ENCODE results near the gene HACD3.

The HACD3 gene

GRCh38 chr15:65576664-65577063 lies 46.4 kb downstream of the HACD3 start:
- DNase-seq: no peak
- POLR2A ChIA-PET: no interaction called here

DNA sequence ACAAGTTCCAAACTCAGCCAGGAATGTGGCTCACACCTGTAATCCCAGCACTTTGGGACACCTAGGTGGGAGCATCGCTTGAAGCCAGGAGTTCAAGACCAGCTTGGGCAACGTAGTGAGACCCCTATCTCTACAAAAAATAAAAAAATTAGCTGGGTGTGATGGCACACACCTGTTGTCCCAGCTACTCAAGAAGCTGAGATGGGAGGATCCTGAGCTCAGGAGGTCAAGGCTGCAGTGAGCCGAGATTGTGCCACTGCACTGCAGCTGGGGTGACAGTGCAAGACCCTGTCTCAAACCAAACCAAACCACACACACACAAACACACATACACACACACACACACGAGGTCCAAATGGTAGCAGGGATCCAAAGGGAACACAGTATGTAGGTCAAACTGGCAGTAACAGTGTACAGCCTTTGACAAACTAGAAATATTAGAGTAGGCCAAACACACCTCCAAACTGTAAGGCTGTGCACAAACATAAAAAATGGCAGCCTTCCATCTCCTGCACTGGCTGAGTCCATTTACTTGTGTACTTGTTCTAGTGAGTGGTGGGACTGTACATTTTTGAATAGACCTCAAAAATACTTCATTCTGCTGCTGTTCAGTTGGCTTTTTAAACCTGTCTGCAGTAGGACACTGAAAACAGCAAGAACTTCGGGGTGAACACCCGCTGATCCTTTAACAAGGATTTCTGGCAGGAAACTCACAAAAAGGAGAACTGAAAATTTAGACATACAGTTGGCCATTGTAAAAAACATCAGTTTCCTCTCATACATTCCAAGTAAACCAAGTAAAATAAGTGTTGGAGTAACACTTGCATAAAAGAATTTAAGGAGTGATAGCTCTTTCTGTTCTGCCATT lies 47.1 kb downstream of the HACD3 start:
- Histone ChIP-seq H3K4me1 (ENCODE audit: control extremely low read depth in 1 of 4, control insufficient read depth in 4 of 4, insufficient read depth in 4 of 4, low read length in 3 of 4) (peaks cover 14 to 32% (median 28%) of the 10 kb centered on the region in 4 experiments), H3K36me3 (ENCODE audit: control insufficient read depth in 4 of 4, insufficient read depth in 4 of 4, low read length in 3 of 4) (peaks cover 15 to 67% (median 23%) of the 10 kb centered on the region in 4 experiments), H3K4me3 (ENCODE audit: control insufficient read depth in 1 of 7, extremely low read depth in 1 of 7, insufficient read depth in 4 of 7, low read depth in 2 of 7, low read length in 6 of 7) (peak overlapping the region in 1 of 7 experiments; percentile 10), H3K27ac (ENCODE audit: insufficient read depth in 1 of 2, low read depth in 1 of 2, low read length in 2 of 2, poor library complexity in 1 of 2, severe bottlenecking in 2 of 2) (peak overlapping the region in 1 of 2 experiments; percentile 5), H3K9me3 (ENCODE audit: control extremely low read depth in 1 of 5, control insufficient read depth in 4 of 5, insufficient read depth in 2 of 5, low read depth in 1 of 5, low read length in 4 of 5) (no peaks in the 10 kb centered on the region), H3K27me3 (replicated peaks in 2 of 5; ENCODE audit: control insufficient read depth in 4 of 5, insufficient read depth in 5 of 5, low read length in 4 of 5) (no peaks in the 10 kb centered on the region)
- POLR2A ChIA-PET: no interaction called here
- CTCF ChIA-PET: interaction anchor here (0.8 to 1.3 kb wide), 3 partner anchors 14 to 22 kb away, joined by 3 to 4 read pairs (median 3); no protein-coding TSS in a partner anchor
- peak in 2 of 3 donors; percentile 21 to 34 for DNase-seq
- WGBS (ENCODE audit: insufficient coverage): 90% methylated on average over 1 of the region's 6 CpGs

More at GRCh38 chr15:65576664-65577063, 46.4 kb downstream of the HACD3 start:
- WGBS (ENCODE audit: insufficient coverage): no CpG with 5 or more reads among the region's 1 CpG
- Histone ChIP-seq H3K9me3 (ENCODE audit: control extremely low read depth in 1 of 5, control insufficient read depth in 4 of 5, insufficient read depth in 2 of 5, low read depth in 1 of 5, low read length in 4 of 5) (no peaks in the 10 kb centered on the region), H3K4me3 (ENCODE audit: control insufficient read depth in 1 of 7, extremely low read depth in 1 of 7, insufficient read depth in 4 of 7, low read depth in 2 of 7, low read length in 6 of 7) (no peak overlapping the region), H3K27ac (ENCODE audit: insufficient read depth in 1 of 2, low read depth in 1 of 2, low read length in 2 of 2, poor library complexity in 1 of 2, severe bottlenecking in 2 of 2) (no peak overlapping the region), H3K4me1 (ENCODE audit: control extremely low read depth in 1 of 4, control insufficient read depth in 4 of 4, insufficient read depth in 4 of 4, low read length in 3 of 4) (peaks cover 14 to 32% (median 28%) of the 10 kb centered on the region in 4 experiments), H3K36me3 (ENCODE audit: control insufficient read depth in 4 of 4, insufficient read depth in 4 of 4, low read length in 3 of 4) (peaks cover 15 to 66% (median 25%) of the 10 kb centered on the region in 4 experiments), H3K27me3 (replicated peaks in 2 of 5; ENCODE audit: control insufficient read depth in 4 of 5, insufficient read depth in 5 of 5, low read length in 4 of 5) (no peaks in the 10 kb centered on the region)
- CTCF ChIA-PET: interaction anchor here (0.8 to 1.3 kb wide), 3 partner anchors 14 to 22 kb away, joined by 3 read pairs; no protein-coding TSS in a partner anchor

GRCh38 chr15:65578904-65579728 lies 48.9 kb downstream of the HACD3 start:
- peak overlapping the region in 2 of 7 experiments; percentile 16 to 29 for H3K4me3 ChIP-seq (ENCODE audit: control insufficient read depth in 1 of 7, extremely low read depth in 1 of 7, insufficient read depth in 4 of 7, low read depth in 2 of 7, low read length in 6 of 7)
- no peak for DNase-seq
- H3K36me3 ChIP-seq (ENCODE audit: control insufficient read depth in 4 of 4, insufficient read depth in 4 of 4, low read length in 3 of 4): peaks cover 15 to 74% (median 23%) of the 10 kb centered on the region in 4 experiments
- H3K27ac ChIP-seq (ENCODE audit: insufficient read depth in 1 of 2, low read depth in 1 of 2, low read length in 2 of 2, poor library complexity in 1 of 2, severe bottlenecking in 2 of 2): peak overlapping the region in 1 of 2 experiments; percentile 20
- H3K4me1 ChIP-seq (ENCODE audit: control extremely low read depth in 1 of 4, control insufficient read depth in 4 of 4, insufficient read depth in 4 of 4, low read length in 3 of 4): peaks cover 25 to 41% (median 37%) of the 10 kb centered on the region in 4 experiments
- no peaks in the 10 kb centered on the region for H3K9me3 ChIP-seq (ENCODE audit: control extremely low read depth in 1 of 5, control insufficient read depth in 4 of 5, insufficient read depth in 2 of 5, low read depth in 1 of 5, low read length in 4 of 5)
- CTCF ChIA-PET: interaction anchor here (1.0 to 2.2 kb wide), 3 partner anchors 12 to 31 kb away, joined by 3 to 5 read pairs (median 4); no protein-coding TSS in a partner anchor
- POLR2A ChIA-PET: no interaction called here
- 72% methylated on average over 8 of the region's 8 CpGs for WGBS (ENCODE audit: insufficient coverage)
- no peaks in the 10 kb centered on the region for H3K27me3 ChIP-seq (replicated peaks in 2 of 5; ENCODE audit: control insufficient read depth in 4 of 5, insufficient read depth in 5 of 5, low read length in 4 of 5)

DNA sequence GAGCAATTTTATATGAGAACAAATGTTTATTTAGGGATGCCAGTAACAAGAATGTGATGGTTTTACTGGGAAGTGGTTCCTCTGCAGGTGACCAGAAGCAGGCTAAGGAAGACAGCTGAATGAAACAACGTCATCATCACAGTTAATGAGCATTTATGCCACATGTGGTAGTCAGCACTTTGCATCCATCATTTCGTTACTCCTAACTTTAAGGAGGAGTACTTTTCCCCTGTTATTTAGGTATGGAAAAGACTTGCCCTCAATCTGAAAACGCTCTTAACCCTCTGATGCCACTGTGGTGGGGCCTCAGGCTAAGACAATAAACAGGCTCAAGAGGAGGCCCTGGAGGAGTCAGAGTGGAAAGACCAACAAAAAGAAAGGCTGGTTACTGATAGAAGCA lies 49.5 kb downstream of the HACD3 start:
- H3K4me3 ChIP-seq (ENCODE audit: control insufficient read depth in 1 of 7, extremely low read depth in 1 of 7, insufficient read depth in 4 of 7, low read depth in 2 of 7, low read length in 6 of 7): no peak overlapping the region
- peaks cover 30 to 45% (median 42%) of the 10 kb centered on the region in 4 experiments for H3K4me1 ChIP-seq (ENCODE audit: control extremely low read depth in 1 of 4, control insufficient read depth in 4 of 4, insufficient read depth in 4 of 4, low read length in 3 of 4)
- H3K27ac ChIP-seq (ENCODE audit: insufficient read depth in 1 of 2, low read depth in 1 of 2, low read length in 2 of 2, poor library complexity in 1 of 2, severe bottlenecking in 2 of 2): no peak overlapping the region
- ChIA-PET POLR2A (no interaction called here), CTCF (interaction anchor here (1.9 to 2.2 kb wide), 2 partner anchors 16 to 30 kb away, joined by 5 to 6 read pairs; no protein-coding TSS in a partner anchor)
- peaks cover 15 to 71% (median 24%) of the 10 kb centered on the region in 4 experiments for H3K36me3 ChIP-seq (ENCODE audit: control insufficient read depth in 4 of 4, insufficient read depth in 4 of 4, low read length in 3 of 4)
- no peaks in the 10 kb centered on the region for H3K27me3 ChIP-seq (replicated peaks in 2 of 5; ENCODE audit: control insufficient read depth in 4 of 5, insufficient read depth in 5 of 5, low read length in 4 of 5)
- no peaks in the 10 kb centered on the region for H3K9me3 ChIP-seq (ENCODE audit: control extremely low read depth in 1 of 5, control insufficient read depth in 4 of 5, insufficient read depth in 2 of 5, low read depth in 1 of 5, low read length in 4 of 5)
- no peak for DNase-seq
- 93% methylated on average over 3 of the region's 3 CpGs for WGBS (ENCODE audit: insufficient coverage)

DNA sequence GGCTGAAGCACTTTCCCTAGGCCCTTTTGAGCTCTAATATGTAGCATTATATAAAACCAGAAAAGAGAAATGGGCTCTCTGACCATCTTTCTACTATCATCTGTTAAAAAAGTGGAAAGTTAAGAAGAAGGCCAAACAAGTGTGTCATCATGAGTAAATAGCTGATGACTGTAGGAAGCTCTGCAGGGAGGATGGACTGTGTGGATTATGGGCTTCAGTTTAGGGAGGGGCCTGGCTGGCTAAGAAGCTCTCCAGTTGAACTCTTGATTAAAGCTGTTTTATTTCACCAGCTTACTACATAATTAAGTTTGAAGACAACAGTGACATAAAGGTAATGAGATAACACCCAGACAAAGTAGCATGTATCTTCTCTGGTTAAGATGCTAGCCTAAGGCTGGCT lies 50.0 kb downstream of the HACD3 start:
- CTCF ChIA-PET: interaction anchor here (1.9 to 2.2 kb wide), 2 partner anchors 16 to 29 kb away, joined by 5 to 6 read pairs; no protein-coding TSS in a partner anchor
- no peaks in the 10 kb centered on the region for H3K9me3 ChIP-seq (ENCODE audit: control extremely low read depth in 1 of 5, control insufficient read depth in 4 of 5, insufficient read depth in 2 of 5, low read depth in 1 of 5, low read length in 4 of 5)
- H3K4me1 ChIP-seq (ENCODE audit: control extremely low read depth in 1 of 4, control insufficient read depth in 4 of 4, insufficient read depth in 4 of 4, low read length in 3 of 4): peaks cover 30 to 45% (median 42%) of the 10 kb centered on the region in 4 experiments
- DNase-seq: no peak
- POLR2A ChIA-PET: no interaction called here
- H3K27ac ChIP-seq (ENCODE audit: insufficient read depth in 1 of 2, low read depth in 1 of 2, low read length in 2 of 2, poor library complexity in 1 of 2, severe bottlenecking in 2 of 2): no peak overlapping the region
- no peak overlapping the region for H3K4me3 ChIP-seq (ENCODE audit: control insufficient read depth in 1 of 7, extremely low read depth in 1 of 7, insufficient read depth in 4 of 7, low read depth in 2 of 7, low read length in 6 of 7)
- no peaks in the 10 kb centered on the region for H3K27me3 ChIP-seq (replicated peaks in 2 of 5; ENCODE audit: control insufficient read depth in 4 of 5, insufficient read depth in 5 of 5, low read length in 4 of 5)
- H3K36me3 ChIP-seq (ENCODE audit: control insufficient read depth in 4 of 4, insufficient read depth in 4 of 4, low read length in 3 of 4): peaks cover 15 to 72% (median 24%) of the 10 kb centered on the region in 4 experiments

DNA sequence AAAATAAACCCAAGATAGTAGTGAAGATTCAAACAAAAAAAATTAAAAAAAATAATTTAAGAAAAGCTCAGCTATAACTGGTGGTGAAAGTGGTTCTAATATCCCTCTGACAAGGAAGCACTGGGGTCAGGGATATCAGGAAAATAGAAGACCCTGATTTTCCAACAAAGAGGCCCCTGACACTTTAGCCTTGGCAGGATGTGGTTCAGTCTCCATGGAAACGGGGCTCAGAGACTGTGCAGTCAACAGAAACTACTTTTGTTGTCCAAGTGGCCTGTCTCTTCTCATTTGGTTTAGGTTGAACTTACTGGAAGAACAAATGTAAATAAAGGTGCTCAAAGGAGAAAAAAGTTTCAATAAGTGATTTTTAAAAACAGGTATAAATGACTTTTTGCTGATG lies 53.4 kb downstream of the HACD3 start:
- H3K27me3 ChIP-seq (replicated peaks in 2 of 5; ENCODE audit: control insufficient read depth in 4 of 5, insufficient read depth in 5 of 5, low read length in 4 of 5): no peaks in the 10 kb centered on the region
- H3K9me3 ChIP-seq (ENCODE audit: control extremely low read depth in 1 of 5, control insufficient read depth in 4 of 5, insufficient read depth in 2 of 5, low read depth in 1 of 5, low read length in 4 of 5): no peaks in the 10 kb centered on the region
- CTCF ChIA-PET: no interaction called here
- H3K4me1 ChIP-seq (ENCODE audit: control extremely low read depth in 1 of 4, control insufficient read depth in 4 of 4, insufficient read depth in 4 of 4, low read length in 3 of 4): peaks cover 21 to 29% (median 25%) of the 10 kb centered on the region in 4 experiments
- DNase-seq: peak; percentile 57 to 87 (median 84)
- peak overlapping the region; percentile 44 to 81 for H3K27ac ChIP-seq (ENCODE audit: insufficient read depth in 1 of 2, low read depth in 1 of 2, low read length in 2 of 2, poor library complexity in 1 of 2, severe bottlenecking in 2 of 2)
- 0% methylated on average over 1 of the region's 1 CpG for WGBS (ENCODE audit: insufficient coverage)
- H3K36me3 ChIP-seq (ENCODE audit: control insufficient read depth in 4 of 4, insufficient read depth in 4 of 4, low read length in 3 of 4): peaks cover 11 to 70% (median 34%) of the 10 kb centered on the region in 4 experiments
- peak overlapping the region in 2 of 7 experiments; percentile 21 to 24 for H3K4me3 ChIP-seq (ENCODE audit: control insufficient read depth in 1 of 7, extremely low read depth in 1 of 7, insufficient read depth in 4 of 7, low read depth in 2 of 7, low read length in 6 of 7)
- POLR2A ChIA-PET: no interaction called here
